Right lobe of liver (tissue), 4 donors: ENCODE results near the gene ZNF609.

Experiments used
- POLR2A ChIP-seq: fragments of 450-650 bp; IDR thresholded peaks from one replicate; pipeline ENCODE4 v1.6.1; 2017; ENCODE audit warnings: antibody characterized with exemption, mild to moderate bottlenecking
- TF ChIP-seq, protein P1 (sequence below), 4 donors: fragments of 200-600 bp in 3 of 4; fragments of 450-650 bp in 1 of 4; IDR thresholded peaks; one replicate each; pipeline versions ENCODE4 v1.5.1 to v1.8.0; 2016 to 2022; ENCODE audit warnings: antibody characterized with exemption in 4 of 4, mild to moderate bottlenecking in 2 of 4
- donor health status: DM: no; HTN: no; CAD: no.
- donor health status: DM: no; HTN: no; CAD: no.
- donor health status: DM: no; HTN: yes; CAD: no.

DNA sequence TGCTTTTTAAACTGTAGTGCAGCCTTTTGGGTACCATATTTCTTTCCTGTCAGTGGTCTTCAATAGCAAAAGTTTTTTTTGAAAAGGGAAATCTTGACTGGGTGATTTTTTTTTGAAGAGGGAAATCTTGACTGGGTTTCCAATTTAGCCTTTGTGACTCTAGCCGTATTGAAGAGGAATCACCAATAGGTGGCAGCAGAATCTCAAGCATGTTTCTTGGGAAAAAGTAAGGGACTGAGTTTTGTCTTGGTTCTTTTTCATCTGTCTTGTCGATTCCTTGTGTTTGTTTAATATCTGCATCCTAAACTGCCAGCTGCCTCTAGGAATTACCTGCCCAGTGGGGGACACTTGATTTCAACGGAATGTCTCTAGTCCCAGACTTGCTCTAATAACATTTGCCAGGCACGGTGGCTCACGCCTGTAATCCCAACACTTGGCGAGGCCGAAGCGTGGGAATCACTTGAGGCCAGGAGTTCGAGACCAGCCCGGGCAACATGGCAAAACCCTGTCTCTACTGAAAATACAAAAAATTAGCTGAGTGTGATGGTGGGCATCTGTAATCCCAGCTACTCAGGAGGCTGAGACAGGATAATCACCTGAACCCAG, 225.9 kb downstream of the ZNF609 start:
- TF ChIP-seq, protein P1, sequence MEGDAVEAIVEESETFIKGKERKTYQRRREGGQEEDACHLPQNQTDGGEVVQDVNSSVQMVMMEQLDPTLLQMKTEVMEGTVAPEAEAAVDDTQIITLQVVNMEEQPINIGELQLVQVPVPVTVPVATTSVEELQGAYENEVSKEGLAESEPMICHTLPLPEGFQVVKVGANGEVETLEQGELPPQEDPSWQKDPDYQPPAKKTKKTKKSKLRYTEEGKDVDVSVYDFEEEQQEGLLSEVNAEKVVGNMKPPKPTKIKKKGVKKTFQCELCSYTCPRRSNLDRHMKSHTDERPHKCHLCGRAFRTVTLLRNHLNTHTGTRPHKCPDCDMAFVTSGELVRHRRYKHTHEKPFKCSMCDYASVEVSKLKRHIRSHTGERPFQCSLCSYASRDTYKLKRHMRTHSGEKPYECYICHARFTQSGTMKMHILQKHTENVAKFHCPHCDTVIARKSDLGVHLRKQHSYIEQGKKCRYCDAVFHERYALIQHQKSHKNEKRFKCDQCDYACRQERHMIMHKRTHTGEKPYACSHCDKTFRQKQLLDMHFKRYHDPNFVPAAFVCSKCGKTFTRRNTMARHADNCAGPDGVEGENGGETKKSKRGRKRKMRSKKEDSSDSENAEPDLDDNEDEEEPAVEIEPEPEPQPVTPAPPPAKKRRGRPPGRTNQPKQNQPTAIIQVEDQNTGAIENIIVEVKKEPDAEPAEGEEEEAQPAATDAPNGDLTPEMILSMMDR (IDR thresholded peaks at IDR 0.05) = peak; percentile 64 to 73 (median 65)
- TF ChIP-seq POLR2A = no peak
